Measurements from ENCODE around the gene COX15. TPM values are rescaled to one million over a fixed set of nuclear protein-coding genes. Genes with fewer than 3 reads are reported as not detected.
A peak's percentile ranks its signal among the peaks of the same experiment; 100 is the strongest.

Gene COX15
- polyA plus RNA-seq, 1 experiment = 16.3 TPM

DNA sequence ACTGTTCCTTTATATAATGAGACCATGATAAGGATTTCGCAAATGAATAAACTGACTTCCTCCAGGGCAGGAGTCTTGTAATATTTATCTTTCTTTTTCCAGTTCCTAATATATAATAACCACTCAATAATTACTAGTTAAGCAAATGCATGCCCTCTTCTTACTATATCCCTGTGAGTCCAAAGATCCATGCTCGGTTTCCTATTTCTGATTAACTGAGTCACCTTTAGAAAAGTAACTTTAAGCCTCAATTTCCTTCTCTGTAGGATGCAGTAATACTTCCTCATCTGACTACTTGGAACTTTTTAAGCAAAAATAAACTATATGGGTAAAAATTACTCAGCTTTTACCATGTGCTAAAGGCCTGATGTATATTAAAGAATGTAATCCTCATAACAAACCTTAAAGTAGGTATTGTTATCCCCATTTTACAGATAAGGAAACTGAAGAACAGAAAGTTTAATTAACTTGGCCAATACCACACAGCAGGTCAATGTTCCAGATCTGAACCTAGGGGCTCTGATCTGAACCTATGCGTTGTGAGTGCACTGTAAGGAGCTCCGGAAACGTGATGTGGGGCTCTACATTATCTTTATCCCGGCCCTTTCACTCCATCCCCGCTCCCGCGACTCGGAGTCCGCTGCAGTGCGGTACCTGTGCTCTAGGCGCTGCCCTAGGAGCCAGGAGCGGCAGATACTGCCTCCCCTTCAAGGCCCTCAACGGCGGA, 458 bp downstream of the COX15 start:
- TF ChIP-seq CTCF (IDR thresholded peaks at IDR 0.05; ENCODE audit: insufficient read depth, low read depth, low read length) = no peak
- Histone ChIP-seq H3K36me3 (ENCODE audit: control insufficient read depth, insufficient read depth, low read length) (peaks cover 6% of the 10 kb centered on the region; the same call in 1 of the 2 replicates), H3K4me3 (ENCODE audit: low read depth, low read length) (peak overlapping the region; percentile 88), H3K27me3 (ENCODE audit: control insufficient read depth, insufficient read depth, low read length) (no peaks in the 10 kb centered on the region)
- no peak for DNase-seq (ENCODE audit: low read depth)
- POLR2A ChIA-PET = interaction anchor here (0.6 to 1.0 kb wide), 2 partner anchors 37 to 72 kb away, joined by 3 to 5 read pairs; partner anchors contain the start of gene ENTPD7
- CTCF ChIA-PET = interaction anchor here (1.0 to 3.5 kb wide), 10 partner anchors 10 to 295 kb away, joined by 3 to 23 read pairs (median 4); no protein-coding TSS in a partner anchor

GRCh38 chr10:99730026-99730425, 1.9 kb downstream of the COX15 start:
- H3K4me3 ChIP-seq (ENCODE audit: low read depth, low read length) = no peak overlapping the region
- no peaks in the 10 kb centered on the region for H3K27me3 ChIP-seq (ENCODE audit: control insufficient read depth, insufficient read depth, low read length)
- no peak for TF ChIP-seq CTCF (IDR thresholded peaks at IDR 0.05; ENCODE audit: insufficient read depth, low read depth, low read length)
- POLR2A ChIA-PET = no interaction called here
- CTCF ChIA-PET = interaction anchor here (1.2 to 2.7 kb wide), 2 partner anchors 18 to 316 kb away, joined by 6 to 10 read pairs; no protein-coding TSS in a partner anchor
- no peak for DNase-seq (ENCODE audit: low read depth)
- H3K36me3 ChIP-seq (ENCODE audit: control insufficient read depth, insufficient read depth, low read length) = peaks cover 8% of the 10 kb centered on the region

DNA sequence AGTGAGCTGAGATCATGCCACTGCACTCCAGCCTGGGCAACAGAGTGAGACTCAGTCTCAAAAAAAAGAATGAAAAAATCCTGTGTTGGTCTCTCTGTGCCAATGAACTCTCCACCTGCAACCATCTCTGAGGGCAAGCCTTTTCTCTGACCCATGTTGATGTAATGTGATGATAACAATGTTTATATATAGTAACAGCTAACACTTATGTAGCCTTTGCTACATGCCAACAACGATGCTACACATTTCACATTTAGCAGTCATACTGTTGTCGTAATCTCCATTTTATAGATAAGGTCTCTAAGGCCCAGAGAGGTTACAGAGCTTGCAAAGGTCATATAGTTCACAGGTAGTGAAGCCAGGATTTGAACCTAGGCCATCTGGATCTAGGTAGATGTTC, 11.5 kb downstream of the COX15 start:
- Histone ChIP-seq H3K27me3 (ENCODE audit: control insufficient read depth, insufficient read depth, low read length) (no peaks in the 10 kb centered on the region), H3K36me3 (ENCODE audit: control insufficient read depth, insufficient read depth, low read length) (peaks cover 18% of the 10 kb centered on the region), H3K4me3 (ENCODE audit: low read depth, low read length) (no peak overlapping the region)
- DNase-seq (ENCODE audit: low read depth) = no peak
- TF ChIP-seq CTCF (IDR thresholded peaks at IDR 0.05; ENCODE audit: insufficient read depth, low read depth, low read length) = no peak
- POLR2A ChIA-PET = no interaction called here
- CTCF ChIA-PET = interaction anchor here (1.4 to 4.8 kb wide), 2 partner anchors 9 to 11 kb away, joined by 3 to 22 read pairs; partner anchors contain the start of genes COX15 and CUTC

- CTCF ChIA-PET = interaction anchor here (1.5 to 10.6 kb wide), 2 partner anchors 85 to 154 kb away, joined by 7 to 133 read pairs; no protein-coding TSS in a partner anchor
- no peak for TF ChIP-seq CTCF (IDR thresholded peaks at IDR 0.05; ENCODE audit: insufficient read depth, low read depth, low read length)
- peaks cover 15% of the 10 kb centered on the region for H3K36me3 ChIP-seq (ENCODE audit: control insufficient read depth, insufficient read depth, low read length)
- no peaks in the 10 kb centered on the region for H3K27me3 ChIP-seq (ENCODE audit: control insufficient read depth, insufficient read depth, low read length)
- no peak overlapping the region for H3K4me3 ChIP-seq (ENCODE audit: low read depth, low read length)
- POLR2A ChIA-PET = no interaction called here
- no peak for DNase-seq (ENCODE audit: low read depth)
These were observed 17.5 kb downstream of the COX15 start for GRCh38 chr10:99714446-99714845.

- DNase-seq (ENCODE audit: low read depth) = no peak
- CTCF ChIA-PET = interaction anchor here (0.6 to 10.6 kb wide), 25 partner anchors 9 to 1271 kb away, joined by 3 to 133 read pairs (median 5); partner anchors contain the start of genes COX15, CUTC and ENTPD7
- peaks cover 6% of the 10 kb centered on the region for H3K36me3 ChIP-seq (ENCODE audit: control insufficient read depth, insufficient read depth, low read length)
These were observed 20.7 kb downstream of the COX15 start for GRCh38 chr10:99711129-99711719.

More at GRCh38 chr10:99711129-99711719, 20.7 kb downstream of the COX15 start:
- Histone ChIP-seq H3K4me3 (ENCODE audit: low read depth, low read length) (no peak overlapping the region), H3K27me3 (ENCODE audit: control insufficient read depth, insufficient read depth, low read length) (no peaks in the 10 kb centered on the region)
- peak; percentile 64 for TF ChIP-seq CTCF (IDR thresholded peaks at IDR 0.05; ENCODE audit: insufficient read depth, low read depth, low read length)
- POLR2A ChIA-PET = interaction anchor here (0.6 kb wide), 1 partner anchor 24 kb away, joined by 8 read pairs; no protein-coding TSS in a partner anchor

All from BJ (cell line).